Ectodermal cell (in vitro differentiated cells): Measurements from ENCODE around the gene NAP1L4.

Source experiments
- H3K27ac ChIP-seq: 2 replicates; pipeline ENCODE4 v1.7.0; 2013; ENCODE audit warnings: mild to moderate bottlenecking, low read depth, low read length; ENCODE audit not compliant: insufficient read depth, poor library complexity, severe bottlenecking
- H3K27me3 ChIP-seq: 2 replicates; pipeline ENCODE4 v1.7.0; 2013; ENCODE audit warnings: mild to moderate bottlenecking, low read length; ENCODE audit not compliant: insufficient read depth, control insufficient read depth, poor library complexity, severe bottlenecking
- H3K36me3 ChIP-seq: one replicate; pipeline ENCODE4 v1.7.0; 2013; ENCODE audit warnings: low read length; ENCODE audit not compliant: control insufficient read depth, insufficient read depth
- H3K4me1 ChIP-seq: one replicate; pipeline ENCODE4 v1.7.0; 2013; ENCODE audit warnings: low read length; ENCODE audit not compliant: control insufficient read depth, insufficient read depth
- H3K4me3 ChIP-seq: 2 replicates; pipeline ENCODE4 v1.7.0; 2013; ENCODE audit warnings: low read depth, low read length, control low read depth; ENCODE audit not compliant: insufficient read depth
- H3K9me3 ChIP-seq: 2 replicates; pipeline ENCODE4 v1.7.0; 2013; ENCODE audit warnings: mild to moderate bottlenecking, low read length, moderate library complexity; ENCODE audit not compliant: control insufficient read depth
- WGBS, 2 experiments: methylation state at CpG; one replicate each; pipeline ENCODE4 v1.1.7; 2013; ENCODE audit warnings: missing lambda C conversion rate in 2 of 2; 5-methylcytosine and 5-hydroxymethylcytosine counted together

Gene NAP1L4

GRCh38 chr11:2916892-2917645 lies 75.1 kb downstream of the NAP1L4 start:
- WGBS, 2 experiments: 93% methylated on average over 16 of the region's 16 CpGs
- no peaks in the 10 kb centered on the region for H3K27me3 ChIP-seq
- H3K36me3 ChIP-seq: no peaks in the 10 kb centered on the region
- H3K9me3 ChIP-seq: no peaks in the 10 kb centered on the region
- H3K4me3 ChIP-seq: no peak overlapping the region
- H3K27ac ChIP-seq: no peak overlapping the region
- peaks cover 5% of the 10 kb centered on the region for H3K4me1 ChIP-seq

GRCh38 chr11:2916114-2916891 lies 75.8 kb downstream of the NAP1L4 start:
- 89 to 90% methylated on average over 20 of the region's 20 CpGs for WGBS, 2 experiments

GRCh38 chr11:2915473-2915872 lies 76.7 kb downstream of the NAP1L4 start:
- no peak overlapping the region for H3K27ac ChIP-seq
- H3K9me3 ChIP-seq: no peaks in the 10 kb centered on the region
- H3K4me3 ChIP-seq: no peak overlapping the region
- H3K4me1 ChIP-seq: peaks cover 5% of the 10 kb centered on the region
- H3K36me3 ChIP-seq: no peaks in the 10 kb centered on the region
- H3K27me3 ChIP-seq: no peaks in the 10 kb centered on the region
- 87 to 91% methylated on average over 11 of the region's 11 CpGs for WGBS, 2 experiments

More at GRCh38 chr11:2916114-2916891, 75.8 kb downstream of the NAP1L4 start:
- Histone ChIP-seq H3K27me3 (no peaks in the 10 kb centered on the region), H3K9me3 (no peaks in the 10 kb centered on the region), H3K36me3 (no peaks in the 10 kb centered on the region), H3K4me3 (no peak overlapping the region), H3K27ac (no peak overlapping the region), H3K4me1 (peaks cover 5% of the 10 kb centered on the region)

GRCh38 chr11:2914455-2915195 lies 77.5 kb downstream of the NAP1L4 start:
- H3K4me3 ChIP-seq: no peak overlapping the region
- 90 to 92% methylated on average over 18 of the region's 18 CpGs for WGBS, 2 experiments
- H3K4me1 ChIP-seq: peaks cover 5% of the 10 kb centered on the region
- H3K36me3 ChIP-seq: no peaks in the 10 kb centered on the region
- peaks cover 3% of the 10 kb centered on the region for H3K27me3 ChIP-seq
- H3K27ac ChIP-seq: no peak overlapping the region
- no peaks in the 10 kb centered on the region for H3K9me3 ChIP-seq

- H3K27ac ChIP-seq: no peak overlapping the region
- H3K9me3 ChIP-seq: no peaks in the 10 kb centered on the region
- WGBS, 2 experiments: 89 to 90% methylated on average over 9 of the region's 9 CpGs
- no peak overlapping the region for H3K4me3 ChIP-seq
- peaks cover 5% of the 10 kb centered on the region for H3K4me1 ChIP-seq
- no peaks in the 10 kb centered on the region for H3K36me3 ChIP-seq
- H3K27me3 ChIP-seq: peaks cover 12% of the 10 kb centered on the region
Observed at GRCh38 chr11:2913776-2914175, 78.4 kb downstream of the NAP1L4 start.

GRCh38 chr11:2913019-2913431 lies 79.1 kb downstream of the NAP1L4 start:
- no peak overlapping the region for H3K27ac ChIP-seq
- H3K36me3 ChIP-seq: no peaks in the 10 kb centered on the region
- H3K9me3 ChIP-seq: no peaks in the 10 kb centered on the region
- H3K4me1 ChIP-seq: peaks cover 5% of the 10 kb centered on the region
- peaks cover 19% of the 10 kb centered on the region for H3K27me3 ChIP-seq
- no peak overlapping the region for H3K4me3 ChIP-seq
- 75% methylated on average over 13 of the region's 13 CpGs for WGBS, 2 experiments

GRCh38 chr11:2912498-2912897 lies 79.6 kb downstream of the NAP1L4 start:
- Histone ChIP-seq H3K9me3 (no peaks in the 10 kb centered on the region), H3K27me3 (peaks cover 19% of the 10 kb centered on the region), H3K4me1 (peaks cover 5% of the 10 kb centered on the region), H3K27ac (no peak overlapping the region), H3K4me3 (no peak overlapping the region), H3K36me3 (no peaks in the 10 kb centered on the region)
- WGBS, 2 experiments: 67 to 73% methylated on average over 5 of the region's 5 CpGs

- Histone ChIP-seq H3K4me1 (peaks cover 5% of the 10 kb centered on the region), H3K36me3 (no peaks in the 10 kb centered on the region), H3K9me3 (no peaks in the 10 kb centered on the region), H3K27me3 (peaks cover 19% of the 10 kb centered on the region), H3K27ac (no peak overlapping the region), H3K4me3 (no peak overlapping the region)
- WGBS, 2 experiments: 89% methylated on average over 12 of the region's 12 CpGs
Observed at GRCh38 chr11:2911785-2912391, 80.2 kb downstream of the NAP1L4 start.

GRCh38 chr11:2911088-2911784 lies 80.9 kb downstream of the NAP1L4 start:
- Histone ChIP-seq H3K9me3 (no peaks in the 10 kb centered on the region), H3K4me3 (no peak overlapping the region), H3K27me3 (peaks cover 19% of the 10 kb centered on the region), H3K36me3 (no peaks in the 10 kb centered on the region), H3K27ac (no peak overlapping the region), H3K4me1 (peaks cover 5% of the 10 kb centered on the region)
- 90 to 91% methylated on average over 18 of the region's 18 CpGs for WGBS, 2 experiments
